GM12878 (cell line): Measurements from ENCODE around the gene MKX. TPM values are rescaled to one million over a fixed set of nuclear protein-coding genes. Genes with fewer than 3 reads are reported as not detected.

Source experiments
- ATAC-seq: fragments of 200-7000 bp; cut with Tn5 transposase; 3 replicates; pipeline ENCODE4 v1.9.1; 2020; ENCODE audit warnings: mild to moderate bottlenecking, moderate library complexity
- BruUV-seq: library from RNA; stranded (reverse); fragments of 400-500 nt; replicated peaks from 2 replicates; lab custom pipeline; 2021; lab: Mats Ljungman, UMichigan
- CTCF ChIA-PET: fragments of 300-600 bp; sonication (Branson Sonifier 250); formaldehyde crosslinking; extraction: SDS; loops from one replicate; lab custom pipeline; 2021; ENCODE audit warnings: inconsistent platforms; lab: Yijun Ruan, JAX
- POLR2A ChIA-PET: fragments of 350-600 bp; formaldehyde crosslinking; extraction: SDS; loops from one replicate; lab custom pipeline; 2021; ENCODE audit warnings: inconsistent platforms; lab: Charles Lee
- RAD21 ChIA-PET: fragments of 300-600 bp; sonication (Branson Sonifier 250); formaldehyde crosslinking; loops from one replicate; lab custom pipeline; 2023; ENCODE audit warnings: antibody characterized with exemption; ENCODE audit not compliant: unreplicated experiment; lab: Charles Lee
- SMC1A ChIA-PET: fragments of 300-600 bp; sonication (Branson Sonifier 250); formaldehyde crosslinking; loops from one replicate; lab custom pipeline; 2023; ENCODE audit not compliant: unreplicated experiment, uncharacterized antibody; lab: Charles Lee
- DNase-seq: peaks from one replicate; pipeline ENCODE4 v3.0.0-alpha.2; 2011; ENCODE audit warnings: low read depth, low spot score
- FAIRE-seq: peaks from 3 replicates; lab custom pipeline; 2011; peaks lifted over from hg19 to GRCh38; lab: Jason Lieb, UNC
- H2AFZ ChIP-seq: 2 replicates; pipeline ENCODE4 v1.6.0; 2011; ENCODE audit warnings: low read depth, low read length, control low read depth; ENCODE audit not compliant: control insufficient read depth
- H3K27ac ChIP-seq: 2 replicates; pipeline ENCODE4 v1.5.1; 2011; ENCODE audit warnings: control low read depth; ENCODE audit not compliant: control insufficient read depth, insufficient read depth
- H3K27me3 ChIP-seq, 2 experiments: replicated peaks in 1 of 2; 2 replicates each; pipeline versions ENCODE4 v1.6.0 to v1.6.1; 2011; ENCODE audit warnings: low read length in 1 of 2; ENCODE audit not compliant: control insufficient read depth in 2 of 2, insufficient read depth in 2 of 2
- H3K36me3 ChIP-seq, 2 experiments: 2 replicates each; pipeline ENCODE4 v1.5.1; 2011; ENCODE audit warnings: low read length in 1 of 2; ENCODE audit not compliant: control insufficient read depth in 2 of 2, insufficient read depth in 2 of 2
- H3K4me1 ChIP-seq: 2 replicates; pipeline ENCODE4 v1.6.1; 2011; ENCODE audit warnings: mild to moderate bottlenecking, low read length, moderate library complexity, mixed read lengths; ENCODE audit not compliant: control insufficient read depth, insufficient read depth
- H3K4me2 ChIP-seq: 2 replicates; pipeline ENCODE4 v1.6.0; 2011; ENCODE audit warnings: control low read depth; ENCODE audit not compliant: control insufficient read depth, insufficient read depth
- H3K4me3 ChIP-seq: fragments of 200-600 bp; sonication (generic); 2 replicates; pipeline ENCODE4 v1.5.1; 2016
- H3K79me2 ChIP-seq: 2 replicates; pipeline ENCODE4 v1.6.0; 2011; ENCODE audit warnings: low read length; ENCODE audit not compliant: control insufficient read depth, insufficient read depth
- H3K9ac ChIP-seq: 2 replicates; pipeline ENCODE4 v1.8.0; 2011; ENCODE audit warnings: low read length, control low read depth, mixed read lengths; ENCODE audit not compliant: control insufficient read depth, insufficient read depth
- H3K9me3 ChIP-seq: replicated peaks from 3 replicates; pipeline ENCODE4 v1.5.1; 2011; ENCODE audit warnings: mild to moderate bottlenecking, low read length; ENCODE audit not compliant: control insufficient read depth, insufficient read depth
- H4K20me1 ChIP-seq: 2 replicates; pipeline ENCODE4 v1.6.0; 2011; ENCODE audit not compliant: control insufficient read depth, insufficient read depth
- ATF7 ChIP-seq: fragments of 450-650 bp; IDR thresholded peaks from 2 replicates; pipeline ENCODE4 v1.6.1; 2016; ENCODE audit warnings: low read depth, mild to moderate bottlenecking
- CHD1 ChIP-seq: IDR thresholded peaks from 2 replicates; pipeline ENCODE4 v1.6.1; 2012; ENCODE audit warnings: low read depth, low read length, improper control_type of control experiment
- CTCF ChIP-seq, 3 experiments: IDR thresholded peaks in 2 of 3; conservative IDR thresholded peaks in 1 of 3; 2 replicates each; pipeline ENCODE4 v1.5.1; 2011; ENCODE audit warnings: low read depth in 3 of 3, low read length in 3 of 3, mild to moderate bottlenecking in 3 of 3, control low read depth in 2 of 3, moderate library complexity in 2 of 3, inconsistent platforms in 1 of 3, mixed read lengths in 1 of 3; ENCODE audit not compliant: control insufficient read depth in 2 of 3, insufficient read depth in 1 of 3; ENCODE audit errors: extremely low read depth in 1 of 3
- EGR1 ChIP-seq, 2 experiments: IDR thresholded peaks; 1 replicate in 1 of 2; 2 replicates in 1 of 2; pipeline ENCODE4 v1.6.1; 2011 to 2012; ENCODE audit warnings: low read depth in 2 of 2, low read length in 2 of 2, borderline replicate concordance in 1 of 2, mild to moderate bottlenecking in 1 of 2, moderate library complexity in 1 of 2
- ESRRA ChIP-seq: IDR thresholded peaks from 2 replicates; pipeline ENCODE4 v1.6.1; 2012; ENCODE audit warnings: mild to moderate bottlenecking, low read length, improper control_type of control experiment
- FOXM1 ChIP-seq: IDR thresholded peaks from 2 replicates; pipeline ENCODE4 v1.6.1; 2012; ENCODE audit warnings: low read depth, mild to moderate bottlenecking, inconsistent platforms, low read length, moderate library complexity
- KAT2A ChIP-seq: conservative IDR thresholded peaks from 2 replicates; pipeline ENCODE4 v1.6.1; 2011; ENCODE audit warnings: low read depth, low read length; ENCODE audit not compliant: control insufficient read depth
- MXI1 ChIP-seq: fragments of 150-350 bp; IDR thresholded peaks from 2 replicates; pipeline ENCODE4 v1.6.1; 2011; ENCODE audit warnings: low read depth, mild to moderate bottlenecking, inconsistent platforms, low read length, improper control_type of control experiment
- MYB ChIP-seq: fragments of 150-350 bp; IDR thresholded peaks from 2 replicates; pipeline ENCODE4 v1.6.1; 2014; ENCODE audit warnings: mild to moderate bottlenecking, low read depth, low read length, borderline replicate concordance
- NBN ChIP-seq: fragments of 450-650 bp; IDR thresholded peaks from 2 replicates; pipeline ENCODE4 v1.6.1; 2016
- NFXL1 ChIP-seq: fragments of 450-650 bp; IDR thresholded peaks from 2 replicates; pipeline ENCODE4 v1.6.1; 2017; ENCODE audit warnings: antibody characterized with exemption, mild to moderate bottlenecking, borderline replicate concordance
- NFYA ChIP-seq: IDR thresholded peaks from 2 replicates; pipeline ENCODE4 v1.6.1; 2011; ENCODE audit warnings: low read depth, mild to moderate bottlenecking, low read length, improper control_type of control experiment, borderline replicate concordance
- NR2C2 ChIP-seq: IDR thresholded peaks from 2 replicates; pipeline ENCODE4 v1.6.1; 2011; ENCODE audit warnings: borderline replicate concordance, low read depth; ENCODE audit not compliant: control insufficient read depth, insufficient read length
- RAD51 ChIP-seq: fragments of 450-650 bp; IDR thresholded peaks from 2 replicates; pipeline ENCODE4 v1.6.1; 2016; ENCODE audit warnings: moderate library complexity, mild to moderate bottlenecking, inconsistent platforms
- RELA ChIP-seq: fragments of 450-650 bp; IDR thresholded peaks from 2 replicates; pipeline ENCODE4 v1.8.0; 2014; ENCODE audit warnings: borderline replicate concordance; ENCODE audit not compliant: partially characterized antibody
- WGBS: methylation state at CpG from one replicate; pipeline ENCODE4 v1.1.6; 2016; ENCODE audit warnings: low lambda C conversion rate; ENCODE audit not compliant: insufficient replicate concordance, insufficient coverage; ENCODE audit errors: missing lambda C conversion rate; 5-methylcytosine and 5-hydroxymethylcytosine counted together
- in situ Hi-C: fragments of 300-500 bp; cut with MboI; formaldehyde crosslinking; loops from 9 replicates; pipeline ENCODE4 v1.14.3; 2018; ENCODE audit warnings: mixed read lengths
- intact Hi-C: fragments of 100-400 bp; cut with micrococcal nuclease; formaldehyde crosslinking; loops from one replicate; pipeline ENCODE4 v1.14.2; 2022; ENCODE audit not compliant: unreplicated experiment
- polyA plus RNA-seq, 11 experiments: library from polyadenylated mRNA; depleted of rRNA in 4 of 11; unstranded in 6 of 11; stranded (reverse) in 5 of 11; fragments of >200 nt; fragmentation: Nextera tagmentation in 4 of 11; fragmentation: Illumina TruSeq in 1 of 11; extraction: Ambion mirVana in 4 of 11; extraction: Trizol in 1 of 11; gene quantifications; 1 replicate in 1 of 11; 2 replicates in 10 of 11; pipeline versions ENCODE4 v1.2.1 to v1.2.3, GENCODE V29; 2011 to 2016; ENCODE audit warnings: inconsistent platforms in 2 of 11, missing spikeins in 2 of 11, low read depth in 1 of 11
- total RNA-seq, 4 experiments: library from RNA; depleted of rRNA in 3 of 4; stranded (reverse); fragments of >200 nt in 3 of 4; fragmentation: Illumina TruSeq in 1 of 4; extraction: Trizol in 1 of 4; gene quantifications; 2 replicates each; pipeline versions ENCODE4 v1.2.1 to v1.2.3, GENCODE V29; 2013 to 2021

MKX gene
- total and polyA plus RNA-seq, 10 of the 15 experiments (the other 5 are each of a cell fraction or from before 2014, with no cell fraction given) = not detected

- FAIRE-seq (no peak), ATAC-seq (no peak), DNase-seq (no peak)
- CTCF ChIA-PET = no interaction called here
- Histone ChIP-seq H3K36me3 (no peaks in the 10 kb centered on the region), H3K4me3 (no peak overlapping the region), H3K4me1 (no peaks in the 10 kb centered on the region), H3K27me3 (no peaks in the 10 kb centered on the region), H3K79me2 (no peaks in the 10 kb centered on the region), H4K20me1 (no peaks in the 10 kb centered on the region), H3K27ac (no peak overlapping the region), H3K9me3 (no peaks in the 10 kb centered on the region), H2AFZ (no peak overlapping the region), H3K4me2 (no peak overlapping the region), H3K9ac (no peak overlapping the region)
- POLR2A ChIA-PET = no interaction called here
- RAD21 ChIA-PET = no interaction called here
- SMC1A ChIA-PET = no interaction called here
- TF ChIP-seq RELA (no peak), MXI1 (no peak), NFYA (no peak), CHD1 (no peak), ESRRA (no peak), CTCF (IDR thresholded peaks at IDR 0.05 in 2 of 3, conservative IDR thresholded peaks at IDR 0.05 in 1 of 3; ENCODE audit: control insufficient read depth in 2 of 3, extremely low read depth in 1 of 3, insufficient read depth in 1 of 3, low read depth in 3 of 3, low read length in 3 of 3) (no peak), RAD51 (no peak), NR2C2 (no peak), NFXL1 (no peak), EGR1 (IDR thresholded peaks at IDR 0.05; ENCODE audit: borderline replicate concordance in 1 of 2, low read depth in 2 of 2, low read length in 2 of 2) (no peak), FOXM1 (no peak), ATF7 (no peak), KAT2A (no peak), MYB (no peak), NBN (no peak)
- intact Hi-C loops (no loop called here), in situ Hi-C loops (no loop called here)
- no TSS peak for BruUV-seq
- WGBS = 38% methylated on average over 4 of the region's 4 CpGs
These were observed 99.4 kb downstream of the MKX start for GRCh38 chr10:27646194-27646593.
